Right lobe of liver (tissue), 4 donors: ENCODE measurements around the gene KAT2A.

ENCODE experiments used
- CTCF ChIP-seq, 4 donors: fragments of 200-600 bp in 3 of 4; fragments of 450-650 bp in 1 of 4; IDR thresholded peaks; one replicate each; pipeline versions ENCODE4 v1.5.1 to v1.8.0; 2016 to 2022; ENCODE audit warnings: antibody characterized with exemption in 4 of 4, mild to moderate bottlenecking in 2 of 4
- POLR2A ChIP-seq: fragments of 450-650 bp; IDR thresholded peaks from one replicate; pipeline ENCODE4 v1.6.1; 2017; ENCODE audit warnings: antibody characterized with exemption, mild to moderate bottlenecking
- donor health status: DM: no; HTN: no; CAD: no.
- donor health status: DM: no; HTN: no; CAD: no.
- donor health status: DM: no; HTN: yes; CAD: no.

GRCh38 chr17:42104264-42104663 is 16.9 kb downstream of the KAT2A start:
- TF ChIP-seq POLR2A, result no peak
- TF ChIP-seq CTCF (IDR thresholded peaks at IDR 0.05), result no peak
